Mesenchymal stem cell (in vitro differentiated cells and primary cell): ENCODE measurements around the gene SMIM22. TPM values are rescaled to one million over a fixed set of nuclear protein-coding genes. Genes with fewer than 3 reads are reported as not detected.

Source experiments
- DNase-seq: peaks from one replicate; pipeline ENCODE4 v3.0.0-alpha.2; 2013
- H2AFZ ChIP-seq: one replicate; pipeline ENCODE4 v1.6.1; 2013; ENCODE audit warnings: low read depth, mild to moderate bottlenecking, control low read depth, inconsistent platforms, low read length, moderate library complexity
- H2AK5ac ChIP-seq: 2 replicates; pipeline ENCODE4 v1.6.1; 2013; ENCODE audit warnings: low read length, moderate library complexity, mild to moderate bottlenecking, inconsistent platforms; ENCODE audit not compliant: severe bottlenecking
- H2BK120ac ChIP-seq: one replicate; pipeline ENCODE4 v1.6.1; 2013; ENCODE audit warnings: low read depth, mild to moderate bottlenecking, inconsistent platforms, low read length, moderate library complexity
- H2BK12ac ChIP-seq, 2 experiments: one replicate each; pipeline ENCODE4 v1.6.1; 2013; ENCODE audit warnings: inconsistent platforms in 2 of 2, low read length in 2 of 2, mild to moderate bottlenecking in 2 of 2, moderate library complexity in 2 of 2, control low read depth in 1 of 2
- H2BK15ac ChIP-seq: one replicate; pipeline ENCODE4 v1.6.1; 2013; ENCODE audit warnings: mild to moderate bottlenecking, low read depth, inconsistent platforms; ENCODE audit not compliant: poor library complexity, severe bottlenecking
- H2BK5ac ChIP-seq: 2 replicates; pipeline ENCODE4 v1.6.1; 2013; ENCODE audit warnings: low read depth, mild to moderate bottlenecking, low read length, control low read depth, inconsistent platforms; ENCODE audit not compliant: poor library complexity, severe bottlenecking
- H3K14ac ChIP-seq, 2 experiments: one replicate each; pipeline ENCODE4 v1.6.1; 2013; ENCODE audit warnings: inconsistent platforms in 2 of 2, low read length in 2 of 2, control low read depth in 1 of 2, mild to moderate bottlenecking in 1 of 2, moderate library complexity in 1 of 2
- H3K18ac ChIP-seq, 2 experiments: one replicate each; pipeline ENCODE4 v1.6.1; 2013; ENCODE audit warnings: inconsistent platforms in 2 of 2, low read length in 2 of 2, control low read depth in 1 of 2, low read depth in 1 of 2, mild to moderate bottlenecking in 1 of 2
- H3K23ac ChIP-seq, 2 experiments: one replicate each; pipeline ENCODE4 v1.6.1; 2013; ENCODE audit warnings: inconsistent platforms in 2 of 2, low read length in 2 of 2, mild to moderate bottlenecking in 2 of 2, moderate library complexity in 2 of 2, control low read depth in 1 of 2
- H3K27ac ChIP-seq: 2 replicates; pipeline ENCODE4 v1.5.1; 2013; ENCODE audit warnings: mild to moderate bottlenecking, moderate library complexity, low read length, control low read depth, inconsistent platforms; ENCODE audit not compliant: poor library complexity, severe bottlenecking
- H3K27me3 ChIP-seq, 2 experiments: 2 replicates each; pipeline versions ENCODE4 v1.6.1 to v1.7.0; 2013; ENCODE audit warnings: low read length in 2 of 2, mild to moderate bottlenecking in 2 of 2, moderate library complexity in 2 of 2, control low read depth in 1 of 2, inconsistent platforms in 1 of 2; ENCODE audit not compliant: control insufficient read depth in 1 of 2, insufficient read depth in 1 of 2
- H3K36me3 ChIP-seq, 2 experiments: 2 replicates each; pipeline versions ENCODE4 v1.6.1 to v1.7.0; 2013; ENCODE audit warnings: low read length in 2 of 2, control low read depth in 1 of 2, inconsistent platforms in 1 of 2, low read depth in 1 of 2, mild to moderate bottlenecking in 1 of 2; ENCODE audit not compliant: insufficient read depth in 2 of 2, control insufficient read depth in 1 of 2
- H3K4ac ChIP-seq, 2 experiments: one replicate each; pipeline ENCODE4 v1.6.1; 2013; ENCODE audit warnings: inconsistent platforms in 2 of 2, low read length in 2 of 2, mild to moderate bottlenecking in 2 of 2, moderate library complexity in 2 of 2, control low read depth in 1 of 2, low read depth in 1 of 2
- H3K4me1 ChIP-seq: 2 replicates; pipeline ENCODE4 v1.6.1; 2013; ENCODE audit warnings: low read depth, low read length, control low read depth; ENCODE audit not compliant: control insufficient read depth, insufficient read depth
- H3K4me2 ChIP-seq: 2 replicates; pipeline ENCODE4 v1.6.1; 2013; ENCODE audit warnings: low read length, mild to moderate bottlenecking, inconsistent platforms; ENCODE audit not compliant: poor library complexity, severe bottlenecking
- H3K4me3 ChIP-seq, 2 experiments: 2 replicates each; pipeline versions ENCODE4 v1.5.1 to v1.7.0; 2013; ENCODE audit warnings: low read length in 2 of 2, mild to moderate bottlenecking in 2 of 2, control low read depth in 1 of 2, low read depth in 1 of 2; ENCODE audit not compliant: insufficient read depth in 1 of 2
- H3K79me1 ChIP-seq: replicated peaks from 2 replicates; pipeline ENCODE4 v1.6.1; 2013; ENCODE audit warnings: mild to moderate bottlenecking, control low read depth, low read length, inconsistent platforms; ENCODE audit not compliant: poor library complexity, severe bottlenecking
- H3K9ac ChIP-seq: 2 replicates; pipeline ENCODE4 v1.7.0; 2013; ENCODE audit warnings: mild to moderate bottlenecking, low read length, moderate library complexity
- H3K9me3 ChIP-seq: 2 replicates; pipeline ENCODE4 v1.7.0; 2013; ENCODE audit warnings: mild to moderate bottlenecking, low read length; ENCODE audit not compliant: control insufficient read depth
- H4K8ac ChIP-seq: one replicate; pipeline ENCODE4 v1.6.1; 2013; ENCODE audit warnings: inconsistent platforms, mild to moderate bottlenecking, low read length, moderate library complexity
- H4K91ac ChIP-seq: one replicate; pipeline ENCODE4 v1.6.1; 2013; ENCODE audit warnings: mild to moderate bottlenecking, low read length, inconsistent platforms
- WGBS: methylation state at CpG from one replicate; pipeline ENCODE4 v1.1.7; 2013; ENCODE audit warnings: mixed read lengths; 5-methylcytosine and 5-hydroxymethylcytosine counted together
- polyA plus RNA-seq, 2 experiments: library from polyadenylated mRNA; stranded (reverse); fragments of 200-250 nt; gene quantifications; one replicate each; pipeline ENCODE4 v1.2.3, GENCODE V29; 2013

The SMIM22 gene, protein sequence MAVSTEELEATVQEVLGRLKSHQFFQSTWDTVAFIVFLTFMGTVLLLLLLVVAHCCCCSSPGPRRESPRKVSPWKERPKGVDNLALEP
- not detected for polyA plus RNA-seq (2013, experiment 1 of 2)
- polyA plus RNA-seq (2013, experiment 2 of 2): not detected

DNA sequence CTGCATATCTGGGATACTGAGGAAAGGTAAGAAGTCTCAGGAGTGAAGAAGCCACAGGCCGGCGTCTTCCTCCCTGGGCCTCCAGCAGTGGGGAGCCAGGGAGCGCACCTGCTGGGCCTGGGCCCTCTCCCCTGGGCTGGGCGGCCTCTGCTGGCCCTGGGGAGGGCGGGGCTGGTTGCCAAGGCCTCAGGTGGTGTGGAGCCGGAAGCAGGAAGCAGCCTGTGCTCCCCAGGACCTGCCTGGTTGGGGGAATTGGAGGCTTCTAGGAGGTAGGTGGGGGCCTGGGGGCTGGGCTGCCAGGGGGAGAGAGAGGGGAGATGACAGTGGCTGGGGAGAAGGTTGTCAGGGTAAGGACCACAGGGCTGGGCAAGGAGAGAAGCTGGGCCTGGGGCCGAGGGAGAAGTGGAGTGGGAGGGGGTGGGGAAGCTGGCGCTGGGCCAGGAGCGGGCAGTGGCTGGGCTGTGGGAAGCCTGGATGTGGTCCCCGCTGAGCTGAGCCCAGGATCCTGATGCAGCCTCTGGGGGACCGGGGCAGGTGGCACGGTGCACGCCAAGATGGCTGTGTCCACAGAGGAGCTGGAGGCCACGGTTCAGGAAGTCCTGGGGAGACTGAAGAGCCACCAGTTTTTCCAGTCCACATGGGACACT lies at the start of gene SMIM22:
Gene SMIM22 (plus strand): TSS at position 189 of the 647 bp plus-strand sequence. CDS start 366 bp downstream, at position 555.
- Histone ChIP-seq H3K14ac (no peak within 1 kb of the TSS), H2BK15ac (no peak within 1 kb of the TSS), H3K79me1 (no peaks in the 10 kb centered on the region), H3K4me2 (no peak within 1 kb of the TSS), H4K8ac (peak within 1 kb of the TSS; percentile 19), H3K4me1 (peaks cover 4% of the 10 kb centered on the region), H3K9me3 (no peaks in the 10 kb centered on the region), H3K27ac (no peak within 1 kb of the TSS), H2BK120ac (no peak within 1 kb of the TSS), H2BK5ac (no peak within 1 kb of the TSS), H2AFZ (no peak within 1 kb of the TSS), H3K9ac (no peak within 1 kb of the TSS), H2BK12ac (no peak within 1 kb of the TSS), H3K23ac (no peak within 1 kb of the TSS), H3K27me3 (peaks cover 0 to under 1% of the 10 kb centered on the region in 2 experiments), H3K18ac (no peak within 1 kb of the TSS), H3K4me3 (no peak within 1 kb of the TSS), H3K36me3 (peaks cover 14 to 50% of the 10 kb centered on the region in 2 experiments), H4K91ac (no peak within 1 kb of the TSS), H3K4ac (no peak within 1 kb of the TSS), H2AK5ac (no peak within 1 kb of the TSS)
- WGBS: 90% methylated on average over 14 of the region's 14 CpGs
- no peak for DNase-seq

DNA sequence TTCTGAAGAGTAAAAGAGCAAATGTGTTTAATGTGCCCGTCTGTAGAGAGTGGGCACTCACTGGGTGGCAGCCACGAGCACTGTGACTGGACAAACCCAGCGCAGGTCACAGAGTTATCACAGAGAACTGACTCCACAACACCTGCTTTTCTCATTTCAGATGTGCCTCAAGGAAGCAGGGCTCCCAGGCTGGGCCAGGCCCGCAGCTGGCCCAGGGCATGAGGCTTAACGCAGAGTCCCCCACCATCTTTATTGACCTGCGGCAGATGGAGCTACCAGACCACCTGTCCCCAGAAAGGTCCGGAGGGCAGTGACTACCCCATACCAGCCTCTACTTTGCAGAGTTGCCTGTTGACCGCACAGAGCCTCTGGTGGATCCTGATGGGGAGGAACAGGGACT lies 49.0 kb upstream of the SMIM22 start:
- no peak overlapping the region for H4K91ac ChIP-seq
- H3K18ac ChIP-seq: no peak overlapping the region
- H3K14ac ChIP-seq: no peak overlapping the region
- no peak for DNase-seq
- peaks cover 5% of the 10 kb centered on the region for H3K4me1 ChIP-seq
- peaks cover 10 to 31% of the 10 kb centered on the region in 2 experiments for H3K36me3 ChIP-seq
- no peaks in the 10 kb centered on the region for H3K9me3 ChIP-seq
- no peak overlapping the region for H3K4ac ChIP-seq
- no peak overlapping the region for H2BK15ac ChIP-seq
- no peaks in the 10 kb centered on the region for H3K27me3 ChIP-seq
- H2BK12ac ChIP-seq: no peak overlapping the region
- no peak overlapping the region for H3K27ac ChIP-seq
- H3K4me2 ChIP-seq: no peak overlapping the region
- H3K79me1 ChIP-seq: peaks cover 2% of the 10 kb centered on the region
- no peak overlapping the region for H2BK5ac ChIP-seq
- no peak overlapping the region for H2BK120ac ChIP-seq
- no peak overlapping the region for H3K9ac ChIP-seq
- no peak overlapping the region for H2AK5ac ChIP-seq
- no peak overlapping the region for H4K8ac ChIP-seq
- WGBS: 97% methylated on average over 8 of the region's 8 CpGs
- H2AFZ ChIP-seq: no peak overlapping the region
- no peak overlapping the region for H3K23ac ChIP-seq
- no peak overlapping the region for H3K4me3 ChIP-seq

DNA sequence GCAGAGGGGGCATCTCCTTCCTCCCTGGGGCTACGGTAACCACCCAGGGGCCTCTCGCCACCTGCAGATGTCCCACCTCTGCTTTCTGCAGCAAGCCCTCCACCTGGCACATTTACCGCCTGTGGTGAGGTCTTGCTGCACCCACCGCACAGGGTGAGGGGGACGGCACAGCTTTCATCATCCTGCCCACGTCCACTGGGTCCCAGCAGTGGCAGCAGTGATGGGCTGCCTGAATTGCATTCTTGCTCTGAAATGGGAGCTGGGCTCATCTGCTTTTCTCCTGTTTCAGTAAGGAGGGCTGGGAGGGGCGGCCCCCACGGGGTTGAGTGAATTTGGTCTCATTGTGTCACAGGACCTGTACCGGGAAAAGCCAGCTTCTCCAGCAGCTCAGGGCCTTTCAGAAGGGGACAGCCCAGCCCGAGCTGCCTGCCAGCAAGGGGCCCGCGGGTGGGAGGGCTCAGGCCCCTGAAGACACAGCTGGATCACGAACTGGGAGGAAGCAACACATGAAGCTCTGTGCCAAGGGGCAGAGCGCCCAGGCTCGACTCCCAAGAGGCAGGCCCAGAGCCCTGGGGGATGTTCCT lies 48.1 kb upstream of the SMIM22 start:
- no peak overlapping the region for H3K27ac ChIP-seq
- H3K4ac ChIP-seq: no peak overlapping the region
- no peaks in the 10 kb centered on the region for H3K27me3 ChIP-seq
- no peak overlapping the region for H3K4me3 ChIP-seq
- WGBS: 84% methylated on average over 15 of the region's 15 CpGs
- H3K36me3 ChIP-seq: peaks cover 18 to 40% of the 10 kb centered on the region in 2 experiments
- no peaks in the 10 kb centered on the region for H3K9me3 ChIP-seq
- H3K9ac ChIP-seq: no peak overlapping the region
- no peak overlapping the region for H3K4me2 ChIP-seq
- H3K23ac ChIP-seq: peak overlapping the region in 1 of 2 experiments; percentile 9
- no peak overlapping the region for H4K91ac ChIP-seq
- H3K18ac ChIP-seq: no peak overlapping the region
- H2AK5ac ChIP-seq: no peak overlapping the region
- no peak overlapping the region for H2BK5ac ChIP-seq
- DNase-seq: no peak
- no peak overlapping the region for H3K14ac ChIP-seq
- H3K4me1 ChIP-seq: peaks cover 5% of the 10 kb centered on the region
- H3K79me1 ChIP-seq: peaks cover 4% of the 10 kb centered on the region
- no peak overlapping the region for H4K8ac ChIP-seq
- H2BK15ac ChIP-seq: no peak overlapping the region
- no peak overlapping the region for H2BK12ac ChIP-seq
- no peak overlapping the region for H2AFZ ChIP-seq
- no peak overlapping the region for H2BK120ac ChIP-seq

DNA sequence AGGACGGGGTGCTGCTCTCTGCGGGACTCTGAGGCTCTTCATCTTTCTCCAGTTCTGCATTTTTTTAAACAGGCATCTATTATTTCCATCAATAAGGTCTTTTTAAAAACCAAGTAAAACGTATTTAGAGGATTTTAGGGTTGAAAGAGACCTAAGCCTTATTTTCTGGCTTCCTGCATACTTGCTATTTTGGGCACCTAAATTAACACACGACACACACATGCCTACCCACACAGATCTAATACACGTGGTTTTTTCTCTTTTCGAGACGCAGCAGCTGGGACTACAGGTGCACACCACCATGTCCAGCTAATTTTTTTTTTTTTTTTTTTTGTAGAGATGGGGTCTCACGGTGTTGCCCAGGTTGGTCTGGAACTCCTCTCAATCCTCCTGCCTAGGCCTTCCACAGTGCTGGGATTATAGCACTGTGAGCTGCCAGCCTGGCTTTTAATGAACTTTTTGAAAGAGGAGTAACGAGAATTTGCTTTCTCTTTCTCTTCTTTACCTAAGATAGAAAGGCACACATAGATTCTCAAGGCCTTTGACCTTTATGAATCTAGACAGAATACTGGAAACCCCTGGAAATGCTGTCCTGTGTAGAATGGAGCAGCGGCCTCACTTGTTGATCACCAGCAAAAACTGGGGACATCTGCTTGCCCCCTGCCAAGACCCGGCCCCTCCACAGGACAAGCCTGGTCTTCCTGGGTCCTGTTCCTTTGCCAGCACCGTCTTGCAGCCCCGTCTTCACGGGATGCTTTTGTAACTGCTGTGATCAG lies 47.1 kb upstream of the SMIM22 start:
- H2BK5ac ChIP-seq: no peak overlapping the region
- no peak overlapping the region for H3K9ac ChIP-seq
- no peak overlapping the region for H3K14ac ChIP-seq
- no peak overlapping the region for H4K8ac ChIP-seq
- H3K18ac ChIP-seq: no peak overlapping the region
- no peaks in the 10 kb centered on the region for H3K9me3 ChIP-seq
- peaks cover 29 to 50% of the 10 kb centered on the region in 2 experiments for H3K36me3 ChIP-seq
- H3K4me3 ChIP-seq: no peak overlapping the region
- H2AK5ac ChIP-seq: no peak overlapping the region
- H3K23ac ChIP-seq: no peak overlapping the region
- no peak overlapping the region for H2BK15ac ChIP-seq
- no peak overlapping the region for H2BK12ac ChIP-seq
- no peak overlapping the region for H2AFZ ChIP-seq
- no peaks in the 10 kb centered on the region for H3K27me3 ChIP-seq
- H3K4me1 ChIP-seq: peaks cover 5% of the 10 kb centered on the region
- peaks cover 10% of the 10 kb centered on the region for H3K79me1 ChIP-seq
- no peak overlapping the region for H3K27ac ChIP-seq
- 89% methylated on average over 11 of the region's 14 CpGs for WGBS
- H3K4me2 ChIP-seq: no peak overlapping the region
- no peak overlapping the region for H2BK120ac ChIP-seq
- no peak overlapping the region for H3K4ac ChIP-seq
- H4K91ac ChIP-seq: no peak overlapping the region
- no peak for DNase-seq
